ENCODE results near the gene NPLOC4.

DNA sequence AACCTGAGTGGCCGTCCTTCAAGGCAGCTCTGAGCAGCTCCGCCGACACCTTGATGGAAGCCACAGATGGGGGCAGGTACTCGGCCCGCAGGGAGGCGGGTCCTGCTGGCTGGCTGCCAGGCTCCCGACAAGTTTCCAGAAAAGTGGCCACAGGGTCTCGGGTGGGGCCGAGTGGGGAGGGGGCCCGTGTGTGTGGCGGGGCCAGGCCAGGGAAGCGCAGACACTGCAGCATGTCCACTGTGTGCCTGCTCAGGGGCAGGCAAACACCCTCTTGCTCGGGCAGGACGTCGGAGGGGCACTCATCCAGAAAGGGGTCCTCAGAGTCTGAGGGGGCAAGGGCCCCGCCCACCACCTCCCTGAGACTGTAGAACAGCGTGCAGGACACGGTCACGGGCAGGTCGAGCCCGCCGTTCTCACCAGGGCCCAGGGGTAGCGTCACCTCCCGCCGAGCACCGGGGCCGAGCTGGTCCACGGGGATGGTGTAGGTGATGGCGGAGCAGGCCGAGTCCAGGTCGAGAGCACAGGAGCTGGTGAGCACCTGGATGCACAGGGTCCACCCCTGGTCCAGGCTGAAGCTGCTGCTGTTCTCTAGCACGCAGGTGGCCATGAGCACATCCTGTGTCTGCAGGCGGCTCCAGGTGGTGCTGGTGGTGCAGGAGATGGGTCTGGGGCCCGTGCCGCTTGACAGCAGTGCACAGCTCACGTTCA, 89.9 kb downstream of the NPLOC4 start:
- TF ChIP-seq, protein P1, sequence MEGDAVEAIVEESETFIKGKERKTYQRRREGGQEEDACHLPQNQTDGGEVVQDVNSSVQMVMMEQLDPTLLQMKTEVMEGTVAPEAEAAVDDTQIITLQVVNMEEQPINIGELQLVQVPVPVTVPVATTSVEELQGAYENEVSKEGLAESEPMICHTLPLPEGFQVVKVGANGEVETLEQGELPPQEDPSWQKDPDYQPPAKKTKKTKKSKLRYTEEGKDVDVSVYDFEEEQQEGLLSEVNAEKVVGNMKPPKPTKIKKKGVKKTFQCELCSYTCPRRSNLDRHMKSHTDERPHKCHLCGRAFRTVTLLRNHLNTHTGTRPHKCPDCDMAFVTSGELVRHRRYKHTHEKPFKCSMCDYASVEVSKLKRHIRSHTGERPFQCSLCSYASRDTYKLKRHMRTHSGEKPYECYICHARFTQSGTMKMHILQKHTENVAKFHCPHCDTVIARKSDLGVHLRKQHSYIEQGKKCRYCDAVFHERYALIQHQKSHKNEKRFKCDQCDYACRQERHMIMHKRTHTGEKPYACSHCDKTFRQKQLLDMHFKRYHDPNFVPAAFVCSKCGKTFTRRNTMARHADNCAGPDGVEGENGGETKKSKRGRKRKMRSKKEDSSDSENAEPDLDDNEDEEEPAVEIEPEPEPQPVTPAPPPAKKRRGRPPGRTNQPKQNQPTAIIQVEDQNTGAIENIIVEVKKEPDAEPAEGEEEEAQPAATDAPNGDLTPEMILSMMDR (IDR thresholded peaks at IDR 0.05), result no peak
- TF ChIP-seq SMC3 (IDR thresholded peaks at IDR 0.05; ENCODE audit: low read depth, low read length), result no peak
- TF ChIP-seq TAF1 (IDR thresholded peaks at IDR 0.05; ENCODE audit: borderline replicate concordance, low read depth, low read length), result no peak
- no peak for TF ChIP-seq EP300 (IDR thresholded peaks at IDR 0.05; ENCODE audit: borderline replicate concordance in 1 of 2, low read depth in 1 of 2, low read length in 1 of 2)
- TF ChIP-seq TCF12 (IDR thresholded peaks at IDR 0.05), result no peak
- no peak for TF ChIP-seq ELF1 (IDR thresholded peaks at IDR 0.05)
- TF ChIP-seq GATA2 (CRISPR knock-in tag; IDR thresholded peaks at IDR 0.05), result no peak

All from SK-N-SH (cell line).